ENCODE measurements around the gene DNMT3A. TPM values are rescaled to one million over a fixed set of nuclear protein-coding genes. Genes with fewer than 3 reads are reported as not detected.

The DNMT3A gene
- total RNA-seq = 10 to 100 TPM in 7 of 8 experiments, 1 to 10 TPM in 1; 3.9 to 42.0 (median 29.9) TPM

GRCh38 chr2:25341753-25342371 lies at the start of gene DNMT3A:
Gene DNMT3A (minus strand): TSS chr2:25341925. CDS start chr2:25313984, 27,941 bp downstream.
- in situ Hi-C loops (cut with MboI; ENCODE audit: low pct_unique_long_range_greater_than_20kb in 2 of 9, low sequenced_read_pairs in 9 of 9, unreplicated experiment in 9 of 9) = no loop called here
- Histone ChIP-seq H3K4me1 (replicated peaks in 1 of 2) (peaks cover 12 to 17% of the 10 kb centered on the region in 2 donors), H3K4me3 (peak within 1 kb of the TSS; percentile 85 to 99 (median 90)), H3K27ac (peak within 1 kb of the TSS; percentile 64 to 89)
- no CpG with 5 or more reads among the region's 100 CpGs for WGBS, 10 experiments
- ATAC-seq (replicated peaks in 6 of 8) = peak; percentile 56 to 66 (median 64)

GRCh38 chr2:25389161-25389560 lies 47.4 kb upstream of the DNMT3A start:
- H3K4me3 ChIP-seq = no peak overlapping the region
- no peak overlapping the region for H3K27ac ChIP-seq
- 0 to 96% (median 95%) methylated on average over 1 to 4 of the region's 9 CpGs; no CpG with 5 or more reads in 6 of the 10 experiments for WGBS, 10 experiments
- H3K4me1 ChIP-seq (replicated peaks in 1 of 2) = no peaks in the 10 kb centered on the region
- in situ Hi-C loops (cut with MboI; ENCODE audit: low pct_unique_long_range_greater_than_20kb in 2 of 9, low sequenced_read_pairs in 9 of 9, unreplicated experiment in 9 of 9) = no loop called here
- no peak for ATAC-seq (replicated peaks in 6 of 8)

- in situ Hi-C loops (cut with MboI; ENCODE audit: low pct_unique_long_range_greater_than_20kb in 2 of 9, low sequenced_read_pairs in 9 of 9, unreplicated experiment in 9 of 9) = no loop called here
- peak in 3 of 8 experiments; percentile 80 to 86 (median 86) for ATAC-seq (replicated peaks in 6 of 8)
- Histone ChIP-seq H3K4me3 (no peak overlapping the region), H3K4me1 (replicated peaks in 1 of 2) (no peaks in the 10 kb centered on the region), H3K27ac (no peak overlapping the region)
- WGBS, 10 experiments = 30 to 100% (median 58%) methylated on average over 1 to 3 of the region's 6 CpGs; no CpG with 5 or more reads in 2 of the 10 experiments
Observed at GRCh38 chr2:25388491-25388890, 46.8 kb upstream of the DNMT3A start.

DNA sequence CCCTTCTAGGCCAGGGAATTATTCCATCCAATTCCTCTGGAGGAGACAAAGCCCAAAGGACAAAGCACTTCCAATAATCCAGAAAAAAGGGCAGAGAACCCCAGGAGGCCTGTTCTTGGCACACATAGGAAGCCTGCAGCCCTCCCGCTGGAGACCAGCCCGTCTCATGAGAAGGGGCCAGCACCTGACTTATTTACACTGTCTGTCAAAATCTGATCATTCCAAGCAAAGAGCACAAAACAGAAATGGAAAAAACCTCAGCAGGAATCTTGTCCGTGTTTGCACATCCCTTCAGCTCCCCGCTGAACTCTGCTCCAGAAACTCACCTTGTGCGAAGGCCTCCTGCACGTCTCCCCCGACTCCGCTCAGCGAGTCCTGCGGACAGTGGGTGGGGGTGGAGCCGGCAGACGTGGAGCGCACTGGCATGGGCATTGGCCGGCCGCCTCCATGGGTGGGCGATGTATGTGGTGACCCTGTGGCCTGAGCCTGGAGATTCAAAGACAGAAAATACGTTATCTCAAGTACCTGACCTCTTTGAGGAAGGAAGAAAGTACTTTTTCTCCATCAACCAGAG lies 46.2 kb upstream of the DNMT3A start:
- H3K4me1 ChIP-seq (replicated peaks in 1 of 2) = no peaks in the 10 kb centered on the region
- 71 to 100% (median 80%) methylated on average over 1 to 3 of the region's 17 CpGs; no CpG with 5 or more reads in 7 of the 10 experiments for WGBS, 10 experiments
- in situ Hi-C loops (cut with MboI; ENCODE audit: low pct_unique_long_range_greater_than_20kb in 2 of 9, low sequenced_read_pairs in 9 of 9, unreplicated experiment in 9 of 9) = no loop called here
- ATAC-seq (replicated peaks in 6 of 8) = no peak
- no peak overlapping the region for H3K27ac ChIP-seq
- no peak overlapping the region for H3K4me3 ChIP-seq

GRCh38 chr2:25386971-25387875 lies 45.5 kb upstream of the DNMT3A start:
- peak in 2 of 8 experiments; percentile 30 to 44 for ATAC-seq (replicated peaks in 6 of 8)
- WGBS, 10 experiments = 60 to 100% (median 82%) methylated on average over 1 to 15 of the region's 19 CpGs; no CpG with 5 or more reads in 1 of the 10 experiments
- Histone ChIP-seq H3K4me1 (replicated peaks in 1 of 2) (no peaks in the 10 kb centered on the region), H3K4me3 (no peak overlapping the region), H3K27ac (no peak overlapping the region)
- in situ Hi-C loops (cut with MboI; ENCODE audit: low pct_unique_long_range_greater_than_20kb in 2 of 9, low sequenced_read_pairs in 9 of 9, unreplicated experiment in 9 of 9) = no loop called here

GRCh38 chr2:25385910-25386309 lies 44.2 kb upstream of the DNMT3A start:
- ATAC-seq (replicated peaks in 6 of 8) = peak in 1 of 8 experiments; percentile 62
- H3K4me1 ChIP-seq (replicated peaks in 1 of 2) = peaks cover 0 to 2% of the 10 kb centered on the region in 2 donors
- no peak overlapping the region for H3K27ac ChIP-seq
- WGBS, 10 experiments = 60 to 92% (median 87%) methylated on average over 1 to 5 of the region's 8 CpGs; no CpG with 5 or more reads in 2 of the 10 experiments
- no peak overlapping the region for H3K4me3 ChIP-seq
- in situ Hi-C loops (cut with MboI; ENCODE audit: low pct_unique_long_range_greater_than_20kb in 2 of 9, low sequenced_read_pairs in 9 of 9, unreplicated experiment in 9 of 9) = no loop called here

- H3K4me1 ChIP-seq (replicated peaks in 1 of 2) = peaks cover 0 to 8% of the 10 kb centered on the region in 2 donors
- no peak overlapping the region for H3K4me3 ChIP-seq
- in situ Hi-C loops (cut with MboI; ENCODE audit: low pct_unique_long_range_greater_than_20kb in 2 of 9, low sequenced_read_pairs in 9 of 9, unreplicated experiment in 9 of 9) = no loop called here
- no peak overlapping the region for H3K27ac ChIP-seq
- no peak for ATAC-seq (replicated peaks in 6 of 8)
- 83 to 100% (median 98%) methylated on average over 1 to 9 of the region's 9 CpGs; no CpG with 5 or more reads in 2 of the 10 experiments for WGBS, 10 experiments
Observed at GRCh38 chr2:25383806-25384205, 42.1 kb upstream of the DNMT3A start.

DNA sequence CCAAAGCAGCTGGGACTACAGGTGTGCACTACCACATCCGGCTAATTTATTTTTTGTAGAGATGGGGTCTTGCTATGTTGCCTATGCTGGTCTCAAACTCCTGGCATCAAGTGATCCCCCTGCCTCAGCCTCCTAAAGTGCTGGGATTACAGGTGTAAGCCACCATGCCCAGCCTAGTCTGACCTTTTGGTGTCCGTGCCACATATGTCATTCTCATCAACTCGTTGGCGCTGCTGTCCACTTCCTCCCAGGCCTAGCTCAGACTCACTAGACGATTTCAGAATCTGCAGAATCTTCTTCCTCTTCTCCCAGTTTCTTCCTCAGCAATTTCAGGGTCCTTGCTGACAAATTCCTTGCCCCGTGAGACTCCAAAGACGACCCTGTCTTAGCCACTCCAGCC lies 39.8 kb upstream of the DNMT3A start:
- in situ Hi-C loops (cut with MboI; ENCODE audit: low pct_unique_long_range_greater_than_20kb in 2 of 9, low sequenced_read_pairs in 9 of 9, unreplicated experiment in 9 of 9) = no loop called here

GRCh38 chr2:25380586-25381375 lies 39.1 kb upstream of the DNMT3A start:
- H3K27ac ChIP-seq = peak overlapping the region in 1 of 2 donors; percentile 5
- WGBS, 10 experiments = 14 to 96% (median 77%) methylated on average over 1 to 9 of the region's 12 CpGs; no CpG with 5 or more reads in 4 of the 10 experiments

More for the DNA sequence above, 39.8 kb upstream of the DNMT3A start:
- Histone ChIP-seq H3K4me1 (replicated peaks in 1 of 2) (peaks cover 11 to 18% of the 10 kb centered on the region in 2 donors), H3K4me3 (no peak overlapping the region), H3K27ac (no peak overlapping the region)
- no peak for ATAC-seq (replicated peaks in 6 of 8)
- WGBS, 10 experiments = 56 to 96% (median 88%) methylated on average over 1 to 7 of the region's 7 CpGs

GRCh38 chr2:25380023-25380422 lies 38.3 kb upstream of the DNMT3A start:
- no peak overlapping the region for H3K27ac ChIP-seq
- 50 to 100% (median 86%) methylated on average over 1 to 5 of the region's 5 CpGs; no CpG with 5 or more reads in 3 of the 10 experiments for WGBS, 10 experiments
- in situ Hi-C loops (cut with MboI; ENCODE audit: low pct_unique_long_range_greater_than_20kb in 2 of 9, low sequenced_read_pairs in 9 of 9, unreplicated experiment in 9 of 9) = no loop called here
- H3K4me1 ChIP-seq (replicated peaks in 1 of 2) = peaks cover 24 to 31% of the 10 kb centered on the region in 2 donors
- ATAC-seq (replicated peaks in 6 of 8) = no peak
- no peak overlapping the region for H3K4me3 ChIP-seq

More at GRCh38 chr2:25380586-25381375, 39.1 kb upstream of the DNMT3A start:
- no peak overlapping the region for H3K4me3 ChIP-seq
- peaks cover 18 to 26% of the 10 kb centered on the region in 2 donors for H3K4me1 ChIP-seq (replicated peaks in 1 of 2)
- peak in 2 of 8 experiments; percentile 2 to 6 for ATAC-seq (replicated peaks in 6 of 8)
- in situ Hi-C loops (cut with MboI; ENCODE audit: low pct_unique_long_range_greater_than_20kb in 2 of 9, low sequenced_read_pairs in 9 of 9, unreplicated experiment in 9 of 9) = no loop called here

- in situ Hi-C loops (cut with MboI; ENCODE audit: low pct_unique_long_range_greater_than_20kb in 2 of 9, low sequenced_read_pairs in 9 of 9, unreplicated experiment in 9 of 9) = no loop called here
- H3K27ac ChIP-seq = no peak overlapping the region
- 70% methylated on average over 2 of the region's 6 CpGs; no CpG with 5 or more reads in 9 of the 10 experiments for WGBS, 10 experiments
- peaks cover 24 to 31% of the 10 kb centered on the region in 2 donors for H3K4me1 ChIP-seq (replicated peaks in 1 of 2)
- ATAC-seq (replicated peaks in 6 of 8) = no peak
- H3K4me3 ChIP-seq = no peak overlapping the region
Observed at GRCh38 chr2:25379535-25379934, 37.8 kb upstream of the DNMT3A start.

Measured in motor neuron (in vitro differentiated cells).